ENCODE measurements around the gene PLCB2.

Gene PLCB2

GRCh38 chr15:40250771-40251483 is 56.8 kb downstream of the PLCB2 start:
- DNase-seq (ENCODE audit: insufficient read length, low spot score): no peak
- no peak for FAIRE-seq
- TF ChIP-seq, protein P1, sequence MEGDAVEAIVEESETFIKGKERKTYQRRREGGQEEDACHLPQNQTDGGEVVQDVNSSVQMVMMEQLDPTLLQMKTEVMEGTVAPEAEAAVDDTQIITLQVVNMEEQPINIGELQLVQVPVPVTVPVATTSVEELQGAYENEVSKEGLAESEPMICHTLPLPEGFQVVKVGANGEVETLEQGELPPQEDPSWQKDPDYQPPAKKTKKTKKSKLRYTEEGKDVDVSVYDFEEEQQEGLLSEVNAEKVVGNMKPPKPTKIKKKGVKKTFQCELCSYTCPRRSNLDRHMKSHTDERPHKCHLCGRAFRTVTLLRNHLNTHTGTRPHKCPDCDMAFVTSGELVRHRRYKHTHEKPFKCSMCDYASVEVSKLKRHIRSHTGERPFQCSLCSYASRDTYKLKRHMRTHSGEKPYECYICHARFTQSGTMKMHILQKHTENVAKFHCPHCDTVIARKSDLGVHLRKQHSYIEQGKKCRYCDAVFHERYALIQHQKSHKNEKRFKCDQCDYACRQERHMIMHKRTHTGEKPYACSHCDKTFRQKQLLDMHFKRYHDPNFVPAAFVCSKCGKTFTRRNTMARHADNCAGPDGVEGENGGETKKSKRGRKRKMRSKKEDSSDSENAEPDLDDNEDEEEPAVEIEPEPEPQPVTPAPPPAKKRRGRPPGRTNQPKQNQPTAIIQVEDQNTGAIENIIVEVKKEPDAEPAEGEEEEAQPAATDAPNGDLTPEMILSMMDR (IDR thresholded peaks at IDR 0.05; ENCODE audit: insufficient read depth, missing control alignments): no peak

DNA sequence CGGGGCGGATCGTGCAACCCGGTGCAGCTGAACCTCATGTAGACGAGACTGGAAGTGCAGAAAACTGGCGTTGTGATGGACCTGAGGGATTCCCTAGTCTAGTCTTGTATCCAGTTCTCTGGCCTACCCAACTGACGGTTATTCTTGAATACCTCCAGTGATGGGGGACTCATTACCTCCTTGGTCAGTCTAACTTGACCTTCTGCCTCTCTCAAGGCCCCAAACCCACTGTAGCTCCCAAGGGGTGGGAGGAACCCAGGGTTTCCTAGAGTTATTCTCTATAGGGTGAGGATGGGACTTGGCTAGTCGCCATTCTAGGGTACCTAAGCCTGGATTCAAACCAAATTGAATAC is 57.5 kb downstream of the PLCB2 start:
- DNase-seq (ENCODE audit: insufficient read length, low spot score) (no peak), FAIRE-seq (no peak)
- TF ChIP-seq, protein P1 (IDR thresholded peaks at IDR 0.05; ENCODE audit: insufficient read depth, missing control alignments): no peak

DNA sequence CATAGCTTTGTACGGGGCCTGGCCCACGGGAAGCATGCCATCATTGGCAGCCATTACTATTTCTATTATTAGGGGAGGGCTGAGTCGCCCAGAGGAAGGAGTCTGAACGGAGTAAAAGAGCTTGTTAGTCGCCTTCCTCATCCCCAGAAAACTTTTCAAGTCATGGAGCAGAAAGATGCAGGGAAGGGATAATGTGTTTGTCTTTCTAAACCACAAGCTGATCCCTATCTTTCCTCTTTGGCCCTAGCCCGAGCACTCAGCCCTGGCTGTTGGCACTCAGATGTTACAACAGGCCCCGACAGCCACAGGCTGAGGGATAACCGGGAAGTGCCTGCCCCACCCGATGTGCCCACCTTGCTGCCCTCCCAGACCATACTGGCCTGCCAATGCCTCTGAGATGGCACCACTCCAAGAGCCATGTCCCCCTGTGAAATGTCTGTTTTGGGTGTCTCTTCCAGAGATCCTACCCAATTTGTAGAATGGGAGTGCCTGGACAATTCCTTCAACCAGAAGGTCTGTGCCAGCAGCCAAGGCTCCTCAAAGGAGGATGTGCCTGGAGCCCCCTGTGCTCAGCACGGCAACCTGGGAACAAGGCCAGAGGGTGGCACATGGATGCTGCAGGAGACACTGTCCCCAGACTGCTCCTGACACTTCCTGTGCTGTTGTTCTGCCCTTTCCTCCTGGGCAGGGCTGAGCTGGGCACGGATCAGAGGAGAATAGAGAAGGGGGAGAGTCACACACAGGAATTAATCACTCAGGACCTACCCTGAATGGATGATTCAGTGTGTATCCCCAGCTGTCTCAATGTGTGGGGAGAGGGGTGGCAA is 58.0 kb downstream of the PLCB2 start:
- FAIRE-seq: no peak

GRCh38 chr15:40248006-40248783 is 59.5 kb downstream of the PLCB2 start:
- DNase-seq (ENCODE audit: insufficient read length, low spot score): no peak
- TF ChIP-seq, protein P1 (IDR thresholded peaks at IDR 0.05; ENCODE audit: insufficient read depth, missing control alignments): no peak

More for the DNA sequence above, 58.0 kb downstream of the PLCB2 start:
- DNase-seq (ENCODE audit: insufficient read length, low spot score): no peak
- TF ChIP-seq, protein P1 (IDR thresholded peaks at IDR 0.05; ENCODE audit: insufficient read depth, missing control alignments): no peak

DNA sequence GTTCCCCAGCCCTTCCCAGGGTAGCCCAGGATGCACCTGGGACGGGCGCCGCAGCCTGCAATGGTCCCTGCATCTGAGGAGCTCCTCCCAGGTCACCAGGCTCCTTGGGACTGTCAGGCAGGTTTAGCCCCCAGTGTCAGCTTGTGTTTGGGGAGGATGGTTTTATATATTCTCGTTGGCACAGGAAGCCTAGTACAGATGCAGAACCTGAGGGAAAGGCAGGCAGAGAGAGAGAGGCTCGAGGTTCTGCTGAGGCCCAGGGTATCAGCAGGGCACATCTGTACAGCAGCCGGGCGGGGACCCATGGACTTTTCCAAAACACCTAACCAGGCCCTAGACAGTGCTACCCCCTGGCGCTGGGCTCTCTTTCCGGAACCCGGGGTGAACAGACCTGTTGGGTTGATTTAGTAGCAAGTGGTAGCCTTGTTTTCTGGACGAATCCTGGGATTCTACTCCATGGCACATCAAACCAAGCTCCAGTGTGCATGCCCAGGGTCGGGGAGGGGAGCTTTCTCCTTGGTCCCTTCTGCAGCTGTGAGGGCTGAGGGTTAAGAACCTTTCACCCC is 60.2 kb downstream of the PLCB2 start:
- TF ChIP-seq, protein P1 (IDR thresholded peaks at IDR 0.05; ENCODE audit: insufficient read depth, missing control alignments): no peak
- no peak for FAIRE-seq
- DNase-seq (ENCODE audit: insufficient read length, low spot score): no peak

More at GRCh38 chr15:40248006-40248783, 59.5 kb downstream of the PLCB2 start:
- FAIRE-seq: no peak

DNA sequence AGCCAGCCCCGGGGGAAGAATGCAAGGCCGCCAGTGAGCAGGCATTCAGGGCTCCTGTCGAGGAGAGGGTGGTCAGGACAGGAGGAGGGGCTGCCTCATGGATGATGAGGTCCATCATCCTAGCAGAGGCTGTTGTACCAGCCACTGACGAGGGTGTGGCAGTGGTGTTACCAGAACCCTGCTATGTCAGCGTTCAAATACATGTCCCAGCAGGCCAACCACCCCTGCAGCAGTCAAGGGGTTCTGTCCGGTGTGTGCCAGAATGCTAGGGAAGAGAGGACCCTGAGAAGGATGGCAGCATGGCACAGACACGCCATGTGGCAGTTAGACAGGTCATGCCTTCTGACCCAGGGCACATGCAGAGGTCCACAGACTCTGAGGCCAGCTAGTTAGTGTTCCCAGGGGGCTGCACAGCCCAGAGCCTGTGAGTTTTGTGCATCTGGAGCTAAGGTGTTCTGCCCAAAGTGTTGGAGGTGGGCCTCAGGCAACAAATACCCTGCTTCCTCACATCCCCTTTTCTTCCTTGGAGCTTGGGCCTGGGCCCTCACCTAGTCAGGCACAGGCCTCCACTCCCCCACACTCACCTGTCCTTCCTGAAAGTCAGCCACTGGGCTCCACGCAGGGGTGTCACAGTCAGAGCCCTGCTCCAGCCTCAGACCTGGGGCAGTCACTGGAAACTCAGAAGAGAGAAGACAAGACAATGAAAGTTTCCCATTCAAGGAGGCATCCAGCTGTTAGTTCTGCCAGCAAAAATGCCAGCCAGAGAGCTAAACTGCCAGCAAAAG is 61.0 kb downstream of the PLCB2 start:
- TF ChIP-seq, protein P1 (IDR thresholded peaks at IDR 0.05; ENCODE audit: insufficient read depth, missing control alignments): no peak
- DNase-seq (ENCODE audit: insufficient read length, low spot score) (no peak), FAIRE-seq (no peak)

Data from D721Med (cell line).